NCI-H1417 (cell line): ENCODE measurements around the gene KAZN.

Experiments
- DNase-seq, 3 experiments: peaks; one replicate each; lab custom pipeline; 2025; lab: John Stamatoyannopoulos, UW

Gene KAZN

GRCh38 chr1:14977338-14977931, 378.9 kb downstream of the KAZN start:
- no peak for DNase-seq

- peak in 1 of 3 experiments; percentile 49 for DNase-seq
These were observed 382.2 kb downstream of the KAZN start for GRCh38 chr1:14980621-14981218.

- DNase-seq: no peak
These were observed 383.5 kb downstream of the KAZN start for GRCh38 chr1:14982029-14982428.

- no peak for DNase-seq
These were observed 384.8 kb downstream of the KAZN start for GRCh38 chr1:14983277-14983676.

- no peak for DNase-seq
These were observed 387.7 kb downstream of the KAZN start for GRCh38 chr1:14986168-14986567.

GRCh38 chr1:14987829-14988603, 389.5 kb downstream of the KAZN start:
- no peak for DNase-seq

- no peak for DNase-seq
These were observed 390.2 kb downstream of the KAZN start for GRCh38 chr1:14988636-14989035.

- DNase-seq: no peak
These were observed 391.6 kb downstream of the KAZN start for GRCh38 chr1:14989931-14990728.

- no peak for DNase-seq
These were observed 394.9 kb downstream of the KAZN start for GRCh38 chr1:14993414-14993813.

GRCh38 chr1:14994148-14994547, 395.7 kb downstream of the KAZN start:
- no peak for DNase-seq

- DNase-seq: no peak
These were observed 396.5 kb downstream of the KAZN start for GRCh38 chr1:14994841-14995437.

- no peak for DNase-seq
These were observed 397.9 kb downstream of the KAZN start for GRCh38 chr1:14996133-14997050.

- DNase-seq: no peak
These were observed 399.3 kb downstream of the KAZN start for GRCh38 chr1:14997646-14998276.

- no peak for DNase-seq
These were observed 401.0 kb downstream of the KAZN start for GRCh38 chr1:14999441-14999840.

- no peak for DNase-seq
These were observed 401.5 kb downstream of the KAZN start for GRCh38 chr1:15000030-15000429.

GRCh38 chr1:15000671-15001070, 402.2 kb downstream of the KAZN start:
- no peak for DNase-seq

- no peak for DNase-seq
These were observed 402.9 kb downstream of the KAZN start for GRCh38 chr1:15001317-15001915.

GRCh38 chr1:15002325-15002724, 403.8 kb downstream of the KAZN start:
- no peak for DNase-seq

GRCh38 chr1:15004396-15004795, 405.9 kb downstream of the KAZN start:
- DNase-seq: peak in 1 of 3 experiments; percentile 27

- peak in 1 of 3 experiments; percentile 35 for DNase-seq
These were observed 406.6 kb downstream of the KAZN start for GRCh38 chr1:15005116-15005515.
